Sigmoid colon (tissue), 7 donors: Measurements from ENCODE around the gene FHAD1. TPM values are rescaled to one million over a fixed set of nuclear protein-coding genes. Genes with fewer than 3 reads are reported as not detected.
A peak's percentile ranks its signal among the peaks of the same experiment; 100 is the strongest.

ENCODE experiments used
- DNase-seq: peaks from one replicate; pipeline ENCODE4 v3.0.0-alpha.2; 2019
- H3K27ac ChIP-seq, 4 donors: fragments of 200-600 bp; sonication (generic); one replicate each; pipeline ENCODE4 v1.5.1; 2016 to 2019; ENCODE audit warnings: mild to moderate bottlenecking in 1 of 4
- H3K27me3 ChIP-seq, 3 donors: fragments of 200-600 bp; sonication (generic); one replicate each; pipeline ENCODE4 v1.5.1; 2019; ENCODE audit warnings: mild to moderate bottlenecking in 1 of 3
- H3K36me3 ChIP-seq, 4 donors: fragments of 200-600 bp; sonication (generic); one replicate each; pipeline ENCODE4 v1.5.1; 2016 to 2019
- H3K4me1 ChIP-seq, 4 donors: fragments of 200-600 bp; sonication (generic); one replicate each; pipeline ENCODE4 v1.5.1; 2017 to 2019
- H3K4me3 ChIP-seq, 4 donors: fragments of 200-600 bp; sonication (generic); one replicate each; pipeline ENCODE4 v1.5.1; 2017 to 2019; ENCODE audit warnings: mild to moderate bottlenecking in 2 of 4, moderate library complexity in 1 of 4
- H3K9me3 ChIP-seq, 4 donors: fragments of 200-600 bp in 3 of 4; sonication (generic) in 3 of 4; one replicate each; pipeline versions ENCODE4 v1.5.1 to v1.6.1; 2013 to 2019
- CTCF ChIP-seq, 4 experiments: fragments of 450-650 bp in 3 of 4; fragments of 200-600 bp in 1 of 4; IDR thresholded peaks; one replicate each; pipeline ENCODE4 v1.5.1; 2016 to 2019; ENCODE audit warnings: antibody characterized with exemption in 4 of 4, mild to moderate bottlenecking in 3 of 4, moderate library complexity in 2 of 4
- EP300 ChIP-seq, 4 donors: sonication (generic); formaldehyde crosslinking; IDR thresholded peaks; one replicate each; pipeline ENCODE4 v1.6.1; 2017; ENCODE audit warnings: antibody characterized with exemption in 4 of 4
- POLR2A ChIP-seq, 2 donors: fragments of 450-650 bp; IDR thresholded peaks; one replicate each; pipeline ENCODE4 v1.6.1; 2016; ENCODE audit warnings: antibody characterized with exemption in 2 of 2, mild to moderate bottlenecking in 2 of 2, moderate library complexity in 2 of 2
- POLR2AphosphoS5 ChIP-seq, 4 donors: sonication (generic); formaldehyde crosslinking; IDR thresholded peaks; one replicate each; pipeline ENCODE4 v1.6.1; 2017; ENCODE audit warnings: antibody characterized with exemption in 4 of 4
- WGBS, 2 donors: extraction: QIAGEN DNeasy Blood & Tissue Kit; methylation state at CpG; one replicate each; pipeline ENCODE4 v1.1.7; 2013; 5-methylcytosine and 5-hydroxymethylcytosine counted together
- intact Hi-C: fragments of 100-400 bp; cut with DNase I; formaldehyde crosslinking; loops from one replicate; pipeline ENCODE4 v1.15.1; 2023
- polyA plus RNA-seq, 3 donors: library from polyadenylated mRNA; stranded (reverse); fragments of 200-250 nt; gene quantifications; one replicate each; pipeline ENCODE4 v1.2.3, GENCODE V29; 2013
- total RNA-seq, 4 donors: library from RNA; depleted of rRNA; stranded (reverse); fragments of >200 nt; gene quantifications; one replicate each; pipeline ENCODE4 v1.1.0, GENCODE V29; 2016
- donor health status: healthy with polysubstance abuse.
- donor health status: Bipolar disorder and iron deficiency.
- donor health status: healthy.

FHAD1 gene
- total and polyA plus RNA-seq, 7 donors: 0.27 to 1.8 (median 0.92) TPM; not detected in 2

GRCh38 chr1:15236321-15236721, 10.7 kb upstream of the FHAD1 start:
- TF ChIP-seq POLR2A (IDR thresholded peaks at IDR 0.05): no peak
- no peak for TF ChIP-seq CTCF (IDR thresholded peaks at IDR 0.05)
- TF ChIP-seq EP300 (IDR thresholded peaks at IDR 0.05): no peak
- no peak for TF ChIP-seq POLR2AphosphoS5 (IDR thresholded peaks at IDR 0.05)
- H3K4me3 ChIP-seq: no peak overlapping the region
- no peaks in the 10 kb centered on the region for H3K9me3 ChIP-seq
- no peaks in the 10 kb centered on the region for H3K36me3 ChIP-seq
- no peak for DNase-seq
- 79 to 85% methylated on average over 5 of the region's 5 CpGs for WGBS, 2 donors
- no peaks in the 10 kb centered on the region for H3K27me3 ChIP-seq
- intact Hi-C loops: no loop called here
- peaks cover 0 to 5% (median 0%) of the 10 kb centered on the region in 4 donors for H3K4me1 ChIP-seq
- no peak overlapping the region for H3K27ac ChIP-seq

DNA sequence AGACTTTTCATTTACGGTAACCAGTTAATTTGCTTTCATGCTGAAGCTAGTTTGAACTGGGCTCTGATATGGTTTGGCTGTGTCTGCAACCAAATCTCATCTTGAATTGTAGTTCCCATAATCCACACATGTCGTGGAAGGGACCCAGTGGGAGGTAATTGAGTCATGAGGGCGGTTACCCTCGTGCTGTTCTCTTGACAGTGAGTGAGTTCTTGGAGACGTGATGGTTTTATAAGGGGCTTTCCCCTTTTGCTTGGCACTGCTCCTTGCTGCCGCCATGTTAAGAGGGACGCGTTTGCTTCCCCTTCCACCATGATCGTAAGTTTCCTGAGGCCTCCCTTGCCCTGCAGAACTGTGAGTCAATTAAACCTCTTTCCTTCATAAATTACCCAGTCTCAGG, 10.3 kb upstream of the FHAD1 start:
- no peak for TF ChIP-seq POLR2A (IDR thresholded peaks at IDR 0.05)
- TF ChIP-seq EP300 (IDR thresholded peaks at IDR 0.05): no peak
- TF ChIP-seq CTCF (IDR thresholded peaks at IDR 0.05): no peak
- no peak for TF ChIP-seq POLR2AphosphoS5 (IDR thresholded peaks at IDR 0.05)
- intact Hi-C loops: no loop called here
- Histone ChIP-seq H3K4me3 (no peak overlapping the region), H3K9me3 (no peaks in the 10 kb centered on the region), H3K36me3 (no peaks in the 10 kb centered on the region), H3K4me1 (peaks cover 0 to 9% (median 0%) of the 10 kb centered on the region in 4 donors), H3K27me3 (no peaks in the 10 kb centered on the region), H3K27ac (no peak overlapping the region)
- DNase-seq: no peak
- WGBS, 2 donors: 87 to 92% methylated on average over 9 of the region's 9 CpGs

GRCh38 chr1:15238789-15239188, 8.2 kb upstream of the FHAD1 start:
- H3K36me3 ChIP-seq: no peaks in the 10 kb centered on the region
- no peak overlapping the region for H3K27ac ChIP-seq
- intact Hi-C loops: no loop called here
- DNase-seq: no peak
- H3K4me3 ChIP-seq: no peak overlapping the region
- no peaks in the 10 kb centered on the region for H3K9me3 ChIP-seq
- TF ChIP-seq EP300 (IDR thresholded peaks at IDR 0.05) (no peak), POLR2AphosphoS5 (IDR thresholded peaks at IDR 0.05) (no peak)
- no peaks in the 10 kb centered on the region for H3K27me3 ChIP-seq
- peaks cover 0 to 27% (median 15%) of the 10 kb centered on the region in 4 donors for H3K4me1 ChIP-seq
- WGBS, 2 donors: 87 to 90% methylated on average over 1 of the region's 1 CpG

DNA sequence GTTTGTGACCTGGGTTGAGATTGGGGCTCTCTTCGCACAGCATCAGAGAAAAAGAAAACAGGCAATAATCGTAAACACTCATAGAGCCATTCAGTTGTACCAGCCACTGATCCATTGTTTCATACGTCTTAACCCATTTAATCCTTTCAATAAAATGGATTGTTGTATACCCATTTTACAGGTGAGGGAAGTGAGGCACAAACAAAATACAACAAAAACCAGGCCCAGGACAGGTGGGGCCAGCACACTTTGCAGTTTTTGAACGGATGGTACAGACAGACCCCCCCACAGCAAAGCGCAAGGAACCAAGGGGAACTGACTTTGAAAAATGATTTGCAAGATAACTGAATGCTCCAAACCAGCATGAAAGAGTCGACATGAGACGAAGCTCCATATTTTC, 4.3 kb upstream of the FHAD1 start:
- no peak for TF ChIP-seq EP300 (IDR thresholded peaks at IDR 0.05)
- no peak for TF ChIP-seq POLR2AphosphoS5 (IDR thresholded peaks at IDR 0.05)
- no peaks in the 10 kb centered on the region for H3K27me3 ChIP-seq
- peaks cover 0 to 66% (median 54%) of the 10 kb centered on the region in 4 donors for H3K4me1 ChIP-seq
- DNase-seq: no peak
- intact Hi-C loops: loop anchor here (5.0 kb wide), 1 partner anchor 40 kb away; no protein-coding TSS in a partner anchor
- no peak overlapping the region for H3K4me3 ChIP-seq
- H3K27ac ChIP-seq: peak overlapping the region in 3 of 4 donors; percentile 80 to 92 (median 83)
- WGBS, 2 donors: 90% methylated on average over 7 of the region's 7 CpGs
- no peaks in the 10 kb centered on the region for H3K9me3 ChIP-seq
- no peaks in the 10 kb centered on the region for H3K36me3 ChIP-seq

GRCh38 chr1:15243275-15244043, 3.6 kb upstream of the FHAD1 start:
- Histone ChIP-seq H3K27ac (peak overlapping the region in 3 of 4 donors; percentile 80 to 92 (median 83)), H3K36me3 (no peaks in the 10 kb centered on the region), H3K9me3 (no peaks in the 10 kb centered on the region), H3K4me1 (peaks cover 0 to 66% (median 54%) of the 10 kb centered on the region in 4 donors), H3K27me3 (no peaks in the 10 kb centered on the region), H3K4me3 (no peak overlapping the region)
- intact Hi-C loops: loop anchor here (5.0 kb wide), 1 partner anchor 41 kb away; no protein-coding TSS in a partner anchor
- TF ChIP-seq POLR2AphosphoS5 (IDR thresholded peaks at IDR 0.05) (peak in 3 of 4 donors; percentile 70 to 76 (median 73)), EP300 (IDR thresholded peaks at IDR 0.05) (peak in 3 of 4 donors; percentile 16 to 62 (median 31)), CTCF (IDR thresholded peaks at IDR 0.05) (no peak)
- DNase-seq: peak; percentile 75
- 68 to 76% methylated on average over 10 of the region's 10 CpGs for WGBS, 2 donors
